GM12872 (cell line): ENCODE results near the gene BAIAP2L2.

ENCODE experiments used
- TF ChIP-seq, protein P1 (sequence below): IDR thresholded peaks from 3 replicates; pipeline ENCODE4 v1.5.1; 2011; ENCODE audit warnings: low read depth, mild to moderate bottlenecking, low read length, moderate library complexity; ENCODE audit not compliant: insufficient read depth

Gene BAIAP2L2

DNA sequence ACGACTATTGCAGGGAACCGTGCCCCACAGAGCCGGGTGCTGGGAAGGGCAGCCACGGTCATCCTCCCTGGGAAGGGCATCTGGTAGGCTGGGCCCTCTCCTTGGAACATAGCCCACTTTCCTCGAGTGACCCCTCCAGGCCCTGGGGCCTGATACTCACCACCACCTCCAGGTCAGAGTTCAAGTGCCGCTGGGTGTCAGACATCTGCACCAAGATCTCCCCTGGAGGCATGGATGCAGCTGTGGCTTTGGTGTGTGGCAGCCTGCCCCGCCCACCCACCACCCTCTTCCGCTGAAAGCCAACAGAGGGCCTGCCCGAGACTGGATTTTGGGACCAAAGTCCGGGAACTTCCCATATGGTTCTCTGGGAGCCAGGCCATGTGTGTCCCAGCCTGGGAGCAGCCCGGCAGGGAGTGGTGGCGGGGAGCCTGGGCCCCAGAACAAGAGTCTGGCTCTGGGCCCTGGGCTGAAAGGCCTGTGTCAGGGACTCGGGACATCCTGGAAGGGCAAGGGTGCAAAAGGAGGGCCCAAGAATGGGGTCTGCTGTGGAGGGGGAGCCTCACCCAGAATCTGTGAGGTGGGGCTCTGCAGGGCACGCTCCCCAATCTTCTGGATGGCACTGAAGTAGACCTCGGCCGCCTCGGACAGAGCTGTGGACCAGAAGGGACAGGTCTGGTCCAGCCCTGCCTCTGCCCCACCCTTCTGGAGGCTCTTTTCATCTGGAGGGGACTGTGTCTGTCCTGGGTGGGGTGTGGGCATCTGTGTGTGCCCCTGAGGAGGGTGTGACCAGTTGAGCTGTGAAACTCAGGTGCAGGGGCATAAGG lies 2.6 kb downstream of the BAIAP2L2 start:
- TF ChIP-seq, protein P1, sequence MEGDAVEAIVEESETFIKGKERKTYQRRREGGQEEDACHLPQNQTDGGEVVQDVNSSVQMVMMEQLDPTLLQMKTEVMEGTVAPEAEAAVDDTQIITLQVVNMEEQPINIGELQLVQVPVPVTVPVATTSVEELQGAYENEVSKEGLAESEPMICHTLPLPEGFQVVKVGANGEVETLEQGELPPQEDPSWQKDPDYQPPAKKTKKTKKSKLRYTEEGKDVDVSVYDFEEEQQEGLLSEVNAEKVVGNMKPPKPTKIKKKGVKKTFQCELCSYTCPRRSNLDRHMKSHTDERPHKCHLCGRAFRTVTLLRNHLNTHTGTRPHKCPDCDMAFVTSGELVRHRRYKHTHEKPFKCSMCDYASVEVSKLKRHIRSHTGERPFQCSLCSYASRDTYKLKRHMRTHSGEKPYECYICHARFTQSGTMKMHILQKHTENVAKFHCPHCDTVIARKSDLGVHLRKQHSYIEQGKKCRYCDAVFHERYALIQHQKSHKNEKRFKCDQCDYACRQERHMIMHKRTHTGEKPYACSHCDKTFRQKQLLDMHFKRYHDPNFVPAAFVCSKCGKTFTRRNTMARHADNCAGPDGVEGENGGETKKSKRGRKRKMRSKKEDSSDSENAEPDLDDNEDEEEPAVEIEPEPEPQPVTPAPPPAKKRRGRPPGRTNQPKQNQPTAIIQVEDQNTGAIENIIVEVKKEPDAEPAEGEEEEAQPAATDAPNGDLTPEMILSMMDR = no peak

DNA sequence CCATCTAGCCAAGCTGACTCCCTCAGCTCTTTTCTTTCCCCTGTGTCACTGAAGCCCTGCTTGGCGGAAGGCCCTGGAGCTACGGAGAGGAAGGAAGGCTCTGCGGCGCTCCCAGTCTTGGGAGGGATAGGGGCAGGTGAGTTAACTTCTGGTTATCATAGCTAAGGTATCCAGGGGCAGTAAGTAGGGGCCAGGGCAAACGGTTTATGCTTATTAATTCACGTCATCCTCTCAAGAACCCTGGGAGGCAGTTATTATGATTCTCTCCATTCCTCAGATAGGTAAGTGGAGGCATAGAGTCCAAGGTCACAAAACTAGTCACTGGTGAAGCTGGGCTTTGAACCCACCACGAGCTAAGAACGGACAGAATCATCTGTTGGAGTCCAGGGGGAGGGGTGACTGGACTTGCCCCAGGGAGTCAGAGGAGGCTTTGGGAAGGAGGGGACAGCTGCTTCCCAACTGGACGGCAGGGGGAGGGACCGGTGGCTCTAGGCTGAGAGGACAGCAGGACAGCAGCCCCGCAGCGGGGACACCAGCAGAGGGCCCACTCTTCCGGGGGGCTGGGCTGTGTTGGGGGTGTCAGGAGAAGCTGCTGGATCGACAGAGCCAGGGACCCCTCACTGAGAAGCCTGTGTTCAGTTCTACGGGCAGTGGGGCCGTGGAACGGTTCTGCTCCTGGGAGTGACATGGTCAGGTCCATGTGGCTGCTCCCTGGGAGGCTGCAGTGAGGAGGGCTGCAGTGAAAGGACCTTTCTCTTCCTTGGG lies 3.5 kb downstream of the BAIAP2L2 start:
- TF ChIP-seq, protein P1 = no peak

DNA sequence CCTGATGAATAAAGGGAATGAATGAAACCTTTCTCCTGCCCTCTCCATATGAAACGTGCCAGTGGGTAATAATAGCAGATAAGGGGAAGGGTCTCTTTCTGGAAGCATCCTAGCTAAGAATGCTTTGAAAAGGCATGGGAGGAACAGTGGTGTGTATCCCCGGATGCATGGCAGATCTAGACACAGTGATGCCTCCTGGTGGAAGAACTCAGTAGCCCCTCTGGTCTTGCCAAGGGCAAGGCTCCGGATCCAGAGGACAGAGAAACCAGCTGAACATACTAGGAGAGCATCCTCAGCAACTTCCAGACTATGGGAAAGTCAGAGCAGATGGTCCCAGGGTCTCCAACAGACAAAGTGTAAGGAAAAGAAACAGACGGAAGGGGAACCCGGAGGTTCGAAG lies 6.4 kb downstream of the BAIAP2L2 start:
- TF ChIP-seq, protein P1 = peak; percentile 55

DNA sequence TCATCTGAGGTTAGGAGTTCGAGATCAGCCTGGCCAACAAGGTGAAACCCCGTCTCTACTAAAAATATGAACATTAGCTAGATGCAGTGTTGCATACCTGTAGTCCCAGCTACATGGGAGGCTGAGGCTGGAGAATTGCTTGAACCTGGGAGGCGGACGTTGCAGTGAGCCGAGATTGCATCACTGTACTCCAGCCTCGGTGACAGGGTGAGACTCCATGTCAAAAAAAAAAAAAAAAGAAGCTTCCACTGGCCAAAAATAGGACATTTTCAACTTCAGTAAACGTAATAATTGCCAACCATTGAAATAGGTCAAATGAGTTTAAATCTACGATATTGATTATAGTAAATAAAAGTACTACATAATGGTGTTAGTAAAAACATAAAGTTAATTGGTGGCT lies 6.8 kb downstream of the BAIAP2L2 start:
- TF ChIP-seq, protein P1 = no peak

DNA sequence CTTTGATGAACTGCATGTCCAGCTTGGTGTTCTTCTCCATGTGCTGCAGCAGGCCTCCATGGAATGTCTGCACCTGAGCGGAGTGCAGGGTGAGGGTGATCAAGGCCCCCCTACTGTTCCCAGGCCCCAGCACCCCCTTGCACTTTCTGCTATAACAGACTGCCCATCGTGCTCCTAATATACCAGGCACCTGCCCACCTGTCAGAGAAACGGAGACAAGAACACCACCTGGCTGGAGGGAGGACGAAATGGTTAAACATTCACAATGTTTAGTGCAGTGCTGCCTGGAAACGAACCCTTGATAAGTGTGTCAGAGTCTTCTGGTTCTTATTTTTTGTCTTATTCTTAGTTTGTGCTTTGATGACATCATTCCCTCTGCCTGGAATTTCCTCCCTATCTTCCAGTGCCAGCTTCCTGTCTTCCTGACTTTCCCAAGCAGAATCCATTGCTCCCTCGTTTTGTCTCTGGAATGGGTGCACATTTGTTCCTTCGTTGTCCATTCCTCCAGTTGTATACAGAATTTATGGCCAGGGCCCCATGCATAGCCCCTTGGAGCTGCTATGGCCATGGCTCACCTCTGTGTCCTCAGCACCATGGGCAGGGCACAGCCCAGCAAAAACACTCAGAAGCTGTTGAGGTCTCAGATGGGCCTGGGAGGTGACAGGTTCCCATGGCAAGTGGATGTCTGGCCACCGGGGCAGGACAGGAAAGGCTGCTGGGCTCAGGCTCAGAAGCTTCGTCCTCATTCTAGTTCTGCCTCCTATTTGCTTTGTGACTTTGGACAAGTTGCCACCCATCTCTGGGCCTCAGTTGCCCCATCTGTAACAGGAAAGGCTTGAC lies 11.9 kb downstream of the BAIAP2L2 start:
- TF ChIP-seq, protein P1 = no peak

DNA sequence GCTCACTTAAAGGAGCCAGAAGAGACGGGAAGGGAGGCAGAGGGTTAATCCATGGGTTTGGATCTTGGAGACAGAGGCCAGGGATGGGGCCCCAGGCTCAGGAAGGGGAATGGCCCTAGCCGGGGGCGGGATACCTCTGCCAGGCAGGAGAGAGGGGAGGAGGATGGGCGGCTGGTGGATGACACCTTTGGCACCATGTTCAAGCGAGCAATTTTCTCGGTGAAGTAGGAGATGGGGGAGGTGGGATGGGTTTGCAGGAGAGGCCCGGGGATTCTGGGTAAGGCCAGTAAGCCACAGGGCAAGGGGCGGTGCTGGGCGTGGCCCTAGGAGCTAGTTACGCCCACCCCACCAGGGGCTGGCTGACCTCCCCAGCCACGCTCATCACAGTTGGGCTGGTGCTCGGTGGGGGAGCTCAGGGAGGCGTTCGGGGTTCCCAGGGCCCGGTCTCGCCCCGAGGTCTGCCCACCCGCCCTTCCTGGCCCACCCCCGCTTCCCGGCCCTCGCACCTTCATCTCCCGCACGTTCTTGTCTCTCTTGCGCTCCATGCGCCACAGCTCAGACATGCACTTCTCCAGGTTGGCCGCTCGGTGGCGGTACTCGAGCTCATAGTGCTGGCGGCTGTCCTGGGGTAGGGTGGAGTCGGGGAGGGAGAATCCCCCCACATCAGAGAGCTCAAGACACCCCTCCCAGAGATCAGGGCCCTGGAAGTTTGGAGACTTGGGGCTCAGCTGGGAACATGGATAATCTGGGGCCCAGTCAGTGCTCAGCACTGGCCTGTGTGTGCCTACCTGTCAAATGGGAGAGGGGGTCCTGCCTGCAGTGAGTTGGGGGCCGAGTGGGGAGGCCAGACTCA lies 12.7 kb downstream of the BAIAP2L2 start:
- TF ChIP-seq, protein P1 = no peak
